Measurements from ENCODE around the gene KRTAP10-6.

- TF ChIP-seq CTCF (IDR thresholded peaks at IDR 0.05): no peak
- no peak for TF ChIP-seq POLR2A (IDR thresholded peaks at IDR 0.05)
These were observed 2.0 kb downstream of the KRTAP10-6 start for GRCh38 chr21:44590311-44590721.

All from testis (tissue), 2 donors.